Skeletal muscle cell (primary cell): Measurements from ENCODE around the gene KLF13.

Experiments
- DNase-seq: peaks from one replicate; pipeline ENCODE4 v3.0.0-alpha.2; 2010; ENCODE audit warnings: low read depth
- H3K4me3 ChIP-seq: 2 replicates; pipeline ENCODE4 v1.5.1; 2011; ENCODE audit warnings: low read depth, mild to moderate bottlenecking, control low read depth, low read length, moderate library complexity

Gene KLF13

GRCh38 chr15:31341496-31342195 lies 15.0 kb downstream of the KLF13 start:
- DNase-seq, result no peak

GRCh38 chr15:31342381-31342780 lies 15.7 kb downstream of the KLF13 start:
- no peak overlapping the region for H3K4me3 ChIP-seq

More at GRCh38 chr15:31341496-31342195, 15.0 kb downstream of the KLF13 start:
- H3K4me3 ChIP-seq, result no peak overlapping the region

GRCh38 chr15:31342781-31343626 lies 16.4 kb downstream of the KLF13 start:
- no peak overlapping the region for H3K4me3 ChIP-seq
- no peak for DNase-seq

More at GRCh38 chr15:31342381-31342780, 15.7 kb downstream of the KLF13 start:
- no peak for DNase-seq

GRCh38 chr15:31343831-31344230 lies 17.2 kb downstream of the KLF13 start:
- no peak overlapping the region for H3K4me3 ChIP-seq
- DNase-seq, result no peak

- no peak for DNase-seq
- H3K4me3 ChIP-seq, result no peak overlapping the region
Measured at GRCh38 chr15:31344266-31344665, 17.6 kb downstream of the KLF13 start.

GRCh38 chr15:31344823-31345605 lies 18.4 kb downstream of the KLF13 start:
- no peak overlapping the region for H3K4me3 ChIP-seq
- no peak for DNase-seq

GRCh38 chr15:31345606-31346366 lies 19.2 kb downstream of the KLF13 start:
- DNase-seq, result no peak
- no peak overlapping the region for H3K4me3 ChIP-seq

- DNase-seq, result no peak
Measured at GRCh38 chr15:31346367-31347066, 19.9 kb downstream of the KLF13 start.

GRCh38 chr15:31347067-31347975 lies 20.7 kb downstream of the KLF13 start:
- DNase-seq, result no peak
- H3K4me3 ChIP-seq, result no peak overlapping the region

More at GRCh38 chr15:31346367-31347066, 19.9 kb downstream of the KLF13 start:
- H3K4me3 ChIP-seq, result no peak overlapping the region

- no peak overlapping the region for H3K4me3 ChIP-seq
- DNase-seq, result no peak
Measured at GRCh38 chr15:31347981-31348803, 21.6 kb downstream of the KLF13 start.

- H3K4me3 ChIP-seq, result no peak overlapping the region
- no peak for DNase-seq
Measured at GRCh38 chr15:31349233-31350141, 22.9 kb downstream of the KLF13 start.

GRCh38 chr15:31350771-31351170 lies 24.1 kb downstream of the KLF13 start:
- no peak overlapping the region for H3K4me3 ChIP-seq
- no peak for DNase-seq

GRCh38 chr15:31352339-31352751 lies 25.7 kb downstream of the KLF13 start:
- no peak overlapping the region for H3K4me3 ChIP-seq

GRCh38 chr15:31352911-31353811 lies 26.5 kb downstream of the KLF13 start:
- peak; percentile 77 for DNase-seq
- H3K4me3 ChIP-seq, result no peak overlapping the region

More at GRCh38 chr15:31352339-31352751, 25.7 kb downstream of the KLF13 start:
- DNase-seq, result no peak

GRCh38 chr15:31353931-31354330 lies 27.3 kb downstream of the KLF13 start:
- no peak overlapping the region for H3K4me3 ChIP-seq
- DNase-seq, result no peak
